H1 (cell line): Measurements from ENCODE around the gene HJURP. TPM values are rescaled to one million over a fixed set of nuclear protein-coding genes. Genes with fewer than 3 reads are reported as not detected.

ENCODE experiments used
- CTCF ChIA-PET: fragments of 300-600 bp; sonication (Branson Sonifier 250); formaldehyde crosslinking; loops from one replicate; lab custom pipeline; 2021; ENCODE audit not compliant: partially characterized antibody; lab: Charles Lee
- POLR2A ChIA-PET: fragments of 300-600 bp; sonication (Branson Sonifier 250); formaldehyde crosslinking; loops from one replicate; lab custom pipeline; 2021; ENCODE audit warnings: inconsistent platforms; ENCODE audit not compliant: partially characterized antibody; lab: Charles Lee
- DNase-seq, 2 experiments: peaks; one replicate each; pipeline versions ENCODE4 v3.0.0 to v3.0.0-alpha.2; 2010 to 2022; ENCODE audit warnings: low spot score in 2 of 2, low read depth in 1 of 2, mixed read lengths in 1 of 2
- FAIRE-seq: peaks from 2 replicates; lab custom pipeline; 2011; peaks lifted over from hg19 to GRCh38; lab: Jason Lieb, UNC
- H2AFZ ChIP-seq: 2 replicates; pipeline ENCODE4 v1.8.1; 2012; ENCODE audit warnings: low read length, inconsistent platforms
- H2AK5ac ChIP-seq: 2 replicates; pipeline ENCODE4 v1.6.1; 2013; ENCODE audit warnings: low read depth, low read length
- H2BK120ac ChIP-seq: replicated peaks from 2 replicates; pipeline ENCODE3; 2013; ENCODE audit warnings: low read depth, low read length, inconsistent platforms
- H2BK12ac ChIP-seq: 2 replicates; pipeline ENCODE4 v1.6.1; 2013; ENCODE audit warnings: low read depth, low read length
- H2BK15ac ChIP-seq: 2 replicates; pipeline ENCODE4 v1.6.1; 2013; ENCODE audit warnings: low read length
- H2BK20ac ChIP-seq: 2 replicates; pipeline ENCODE4 v1.6.1; 2013; ENCODE audit warnings: low read length
- H2BK5ac ChIP-seq: 2 replicates; pipeline ENCODE4 v1.6.1; 2013; ENCODE audit warnings: low read depth, low read length
- H3K14ac ChIP-seq: 2 replicates; pipeline ENCODE4 v1.6.1; 2013; ENCODE audit warnings: inconsistent platforms; ENCODE audit not compliant: insufficient read length
- H3K18ac ChIP-seq: 2 replicates; pipeline ENCODE4 v1.6.1; 2013; ENCODE audit warnings: low read length; ENCODE audit errors: extremely low read depth
- H3K23ac ChIP-seq: 2 replicates; pipeline ENCODE4 v1.6.1; 2013; ENCODE audit warnings: inconsistent platforms; ENCODE audit not compliant: insufficient read length
- H3K23me2 ChIP-seq: 2 replicates; pipeline ENCODE4 v1.6.1; 2013; ENCODE audit warnings: low read depth, low read length
- H3K27ac ChIP-seq: 2 replicates; pipeline ENCODE4 v1.6.1; 2011; ENCODE audit warnings: low read depth, low read length, inconsistent platforms
- H3K27me3 ChIP-seq, 4 experiments: replicated peaks in 1 of 4; 1 replicate in 1 of 4; 2 replicates in 3 of 4; pipeline versions ENCODE4 v1.6.1 to v1.8.1; 2011 to 2013; ENCODE audit warnings: low read length in 3 of 4, mild to moderate bottlenecking in 3 of 4, inconsistent platforms in 2 of 4, mixed read lengths in 2 of 4, moderate library complexity in 1 of 4; ENCODE audit not compliant: control insufficient read depth in 3 of 4, insufficient read depth in 3 of 4; ENCODE audit errors: extremely low read depth in 1 of 4
- H3K36me3 ChIP-seq, 4 experiments: 2 replicates each; pipeline versions ENCODE4 v1.6.1 to v1.8.1; 2011 to 2013; ENCODE audit warnings: mild to moderate bottlenecking in 4 of 4, low read length in 3 of 4, moderate library complexity in 2 of 4, control low read depth in 1 of 4, inconsistent platforms in 1 of 4; ENCODE audit not compliant: insufficient read depth in 4 of 4, control insufficient read depth in 2 of 4
- H3K4ac ChIP-seq: replicated peaks from 2 replicates; pipeline ENCODE3; 2013; ENCODE audit warnings: low read length, low read depth, mixed read lengths, inconsistent platforms; ENCODE audit not compliant: insufficient read length
- H3K4me1 ChIP-seq, 4 experiments: replicated peaks in 1 of 4; 1 replicate in 1 of 4; 2 replicates in 3 of 4; pipeline versions ENCODE4 v1.6.1 to v1.8.1; 2011 to 2013; ENCODE audit warnings: low read length in 3 of 4, inconsistent platforms in 2 of 4, mixed read lengths in 1 of 4; ENCODE audit not compliant: insufficient read depth in 4 of 4, control insufficient read depth in 3 of 4
- H3K4me2 ChIP-seq, 2 experiments: 2 replicates each; pipeline versions ENCODE4 v1.6.1 to v1.8.1; 2011 to 2013; ENCODE audit warnings: low read depth in 2 of 2, low read length in 2 of 2, control low read depth in 1 of 2, inconsistent platforms in 1 of 2, mild to moderate bottlenecking in 1 of 2; ENCODE audit not compliant: insufficient read depth in 1 of 2
- H3K4me3 ChIP-seq, 4 experiments: fragments of 200-600, 300-600 bp in 1 of 4; sonication (generic), shearing (Covaris generic), sonication (Bioruptor Twin) in 1 of 4; 2 replicates each; pipeline versions ENCODE4 v1.5.1 to v1.8.1; 2011 to 2016; ENCODE audit warnings: low read length in 4 of 4, low read depth in 3 of 4, control low read depth in 2 of 4, inconsistent platforms in 2 of 4, mild to moderate bottlenecking in 2 of 4, mixed read lengths in 1 of 4, moderate library complexity in 1 of 4; ENCODE audit not compliant: insufficient read depth in 2 of 4; ENCODE audit errors: extremely low read depth in 1 of 4
- H3K56ac ChIP-seq: replicated peaks from 2 replicates; pipeline ENCODE3; 2013; ENCODE audit warnings: low read depth, mild to moderate bottlenecking, mixed read lengths, low read length, inconsistent platforms; ENCODE audit not compliant: insufficient read length
- H3K79me1 ChIP-seq: 2 replicates; pipeline ENCODE4 v1.6.1; 2013; ENCODE audit warnings: low read depth, low read length, control low read depth
- H3K79me2 ChIP-seq, 2 experiments: 2 replicates each; pipeline versions ENCODE4 v1.6.1 to v1.8.1; 2012 to 2013; ENCODE audit warnings: low read length in 2 of 2, mild to moderate bottlenecking in 2 of 2, inconsistent platforms in 1 of 2; ENCODE audit not compliant: insufficient read depth in 2 of 2, control insufficient read depth in 1 of 2
- H3K9ac ChIP-seq, 4 experiments: replicated peaks in 1 of 4; 1 replicate in 1 of 4; 2 replicates in 3 of 4; pipeline versions ENCODE4 v1.6.1 to v1.8.1; 2011 to 2013; ENCODE audit warnings: low read depth in 3 of 4, low read length in 3 of 4, control low read depth in 2 of 4, mild to moderate bottlenecking in 2 of 4, moderate library complexity in 2 of 4, inconsistent platforms in 1 of 4; ENCODE audit errors: extremely low read depth in 1 of 4
- H3K9me3 ChIP-seq, 2 experiments: 2 replicates each; pipeline versions ENCODE4 v1.6.1 to v1.8.1; 2012 to 2013; ENCODE audit warnings: mild to moderate bottlenecking in 2 of 2, moderate library complexity in 2 of 2, control low read depth in 1 of 2, inconsistent platforms in 1 of 2, low read depth in 1 of 2, low read length in 1 of 2, mixed read lengths in 1 of 2; ENCODE audit not compliant: insufficient read depth in 2 of 2
- H4K20me1 ChIP-seq, 2 experiments: replicated peaks in 1 of 2; 2 replicates each; pipeline versions ENCODE3 to v1.8.1; 2011 to 2013; ENCODE audit warnings: inconsistent platforms in 2 of 2, low read length in 2 of 2, mild to moderate bottlenecking in 1 of 2; ENCODE audit not compliant: insufficient read depth in 2 of 2, control insufficient read depth in 1 of 2
- H4K5ac ChIP-seq: 2 replicates; pipeline ENCODE4 v1.6.1; 2013; ENCODE audit warnings: low read length, low read depth, mixed read lengths, inconsistent platforms; ENCODE audit not compliant: insufficient read length
- H4K8ac ChIP-seq: 2 replicates; pipeline ENCODE4 v1.8.0; 2013; ENCODE audit warnings: mild to moderate bottlenecking, moderate library complexity, low read length, inconsistent platforms; ENCODE audit not compliant: insufficient read depth; ENCODE audit errors: extremely low read depth
- H4K91ac ChIP-seq: replicated peaks from 2 replicates; pipeline ENCODE3; 2013; ENCODE audit warnings: low read length, mixed read lengths, inconsistent platforms; ENCODE audit not compliant: insufficient read length
- CREB1 ChIP-seq: IDR thresholded peaks from 2 replicates; pipeline ENCODE4 v1.6.1; 2012; ENCODE audit warnings: inconsistent platforms
- JUN ChIP-seq: IDR thresholded peaks from 2 replicates; pipeline ENCODE4 v1.6.1; 2011; ENCODE audit warnings: low read depth, mild to moderate bottlenecking, improper control_type of control experiment, low read length
- KDM4A ChIP-seq: IDR thresholded peaks from one replicate; pipeline ENCODE4 v1.7.1; 2012; ENCODE audit warnings: low read depth, mild to moderate bottlenecking, moderate library complexity, low read length, inconsistent platforms; ENCODE audit not compliant: severe bottlenecking
- MAFK ChIP-seq: IDR thresholded peaks from 2 replicates; pipeline ENCODE4 v1.6.1; 2012; ENCODE audit warnings: low read depth, mild to moderate bottlenecking, improper control_type of control experiment, low read length
- PHF8 ChIP-seq: fragments of 200-600 bp; sonication (generic); conservative IDR thresholded peaks from 2 replicates; pipeline ENCODE4 v1.7.1; 2012; ENCODE audit warnings: low read depth, mild to moderate bottlenecking, inconsistent platforms, low read length, moderate library complexity
- POLR2A ChIP-seq, 2 experiments: IDR thresholded peaks; 1 replicate in 1 of 2; 2 replicates in 1 of 2; pipeline ENCODE4 v1.6.1; 2011; ENCODE audit warnings: low read depth in 2 of 2, low read length in 2 of 2, mild to moderate bottlenecking in 2 of 2; ENCODE audit errors: control extremely low read depth in 1 of 2
- POLR2AphosphoS5 ChIP-seq: IDR thresholded peaks from 2 replicates; pipeline ENCODE4 v1.6.1; 2011; ENCODE audit warnings: low read depth, low read length
- WGBS, 2 experiments: shearing (Covaris generic) in 1 of 2; methylation state at CpG; one replicate each; pipeline versions ENCODE4 v1.1.6 to v1.1.7; 2013 to 2015; ENCODE audit warnings: low lambda C conversion rate in 2 of 2, mixed read lengths in 2 of 2, inconsistent platforms in 1 of 2, low coverage in 1 of 2, missing lambda C conversion rate in 1 of 2; ENCODE audit not compliant: insufficient replicate concordance in 2 of 2, insufficient coverage in 1 of 2, insufficient read length in 1 of 2; ENCODE audit errors: extremely low coverage in 1 of 2, missing lambda C conversion rate in 1 of 2; 5-methylcytosine and 5-hydroxymethylcytosine counted together
- polyA plus RNA-seq, 7 experiments: library from polyadenylated mRNA; depleted of rRNA in 3 of 7; stranded (reverse) in 5 of 7; unstranded in 2 of 7; fragments of >200 nt in 5 of 7; fragments of 200-250 nt in 2 of 7; gene quantifications; 1 replicate in 5 of 7; 2 replicates in 1 of 7; 4 replicates in 1 of 7; pipeline versions ENCODE4 v1.2.1 to v1.2.3, GENCODE V29; 2011 to 2013; ENCODE audit warnings: missing spikeins in 2 of 7, mixed read lengths in 2 of 7
- total RNA-seq: library from RNA; stranded (reverse); fragmentation: NEBNext Ultra II Directional; extraction: Animal tissue kit (Norgen Biotek cat#: 25700); gene quantifications from 2 replicates; pipeline ENCODE4 v1.2.1, GENCODE V29; 2021

HJURP gene
- total and polyA plus RNA-seq, 2 of the 8 experiments (the other 6 are each of a cell fraction or from before 2014, with no cell fraction given) = 49.3 to 60.5 TPM

GRCh38 chr2:233845301-233846060 is 8.9 kb downstream of the HJURP start:
- Histone ChIP-seq H3K9me3 (no peaks in the 10 kb centered on the region), H3K79me1 (no peaks in the 10 kb centered on the region; the same call in 1 of the 2 replicates), H2BK20ac (no peak overlapping the region), H3K27ac (no peak overlapping the region), H2BK15ac (no peak overlapping the region), H3K27me3 (no peaks in the 10 kb centered on the region), H2BK12ac (no peak overlapping the region), H3K79me2 (peaks cover 4 to 46% of the 10 kb centered on the region in 2 experiments; a peak in 3 of 4 replicates), H3K36me3 (peaks cover 74 to 100% (median 97%) of the 10 kb centered on the region in 4 experiments), H3K18ac (no peak overlapping the region), H3K56ac (no peak overlapping the region), H3K4me3 (no peak overlapping the region), H3K23ac (no peak overlapping the region), H3K4me1 (no peaks in the 10 kb centered on the region), H2AK5ac (no peak overlapping the region), H2AFZ (no peak overlapping the region), H2BK120ac (no peak overlapping the region), H3K23me2 (no peaks in the 10 kb centered on the region), H3K14ac (no peak overlapping the region), H4K8ac (no peak overlapping the region), H3K4ac (no peak overlapping the region), H3K9ac (no peak overlapping the region), H4K91ac (no peak overlapping the region), H3K4me2 (no peak overlapping the region), H2BK5ac (no peak overlapping the region), H4K5ac (no peak overlapping the region), H4K20me1 (peaks cover 14 to 17% of the 10 kb centered on the region in 2 experiments)
- no peak for FAIRE-seq
- CTCF ChIA-PET = interaction anchor here (0.7 to 2.7 kb wide), 3 partner anchors 12 to 290 kb away, joined by 4 to 11 read pairs (median 4); no protein-coding TSS in a partner anchor
- DNase-seq = no peak
- POLR2A ChIA-PET = interaction anchor here (1.9 kb wide), 1 partner anchor 7 kb away, joined by 4 read pairs; no protein-coding TSS in a partner anchor
- WGBS, 2 experiments = 92% methylated on average over 1 of the region's 1 CpG; no CpG with 5 or more reads in 1 of the 2 experiments
- TF ChIP-seq CREB1 (no peak), POLR2A (IDR thresholded peaks at IDR 0.05; ENCODE audit: control extremely low read depth in 1 of 2, low read depth in 2 of 2, low read length in 2 of 2) (no peak), JUN (no peak), POLR2AphosphoS5 (no peak), MAFK (no peak), KDM4A (no peak), PHF8 (no peak)
